HepG2 (cell line): ENCODE results near the gene CMTM8. TPM values are rescaled to one million over a fixed set of nuclear protein-coding genes. Genes with fewer than 3 reads are reported as not detected.
A peak's percentile ranks its signal among the peaks of the same experiment; 100 is the strongest.

Source experiments
- ATAC-seq: fragments of 200-7000 bp; cut with Tn5 transposase; 3 replicates; pipeline ENCODE4 v1.9.1; 2020; ENCODE audit warnings: mild to moderate bottlenecking, moderate library complexity
- BruUV-seq: library from RNA; stranded (reverse); fragments of 400-500 nt; replicated peaks from 2 replicates; lab custom pipeline; 2021; lab: Mats Ljungman, UMichigan
- CTCF ChIA-PET: fragments of 300-600 bp; formaldehyde crosslinking; extraction: SDS; loops from one replicate; lab custom pipeline; 2021; ENCODE audit warnings: low total read pairs, inconsistent platforms, low intra/inter-chr PET ratio; lab: Yijun Ruan, JAX
- POLR2A ChIA-PET: fragments of 350-600 bp; sonication (Branson Sonifier 250); formaldehyde crosslinking; loops from one replicate; lab custom pipeline; 2020; ENCODE audit warnings: antibody characterized with exemption, inconsistent platforms; lab: Yijun Ruan, JAX
- DNase-seq: peaks from one replicate; pipeline ENCODE4 v3.0.0-alpha.2; 2015; ENCODE audit warnings: low spot score
- FAIRE-seq: peaks from 3 replicates; lab custom pipeline; 2011; peaks lifted over from hg19 to GRCh38; lab: Jason Lieb, UNC
- H2AFZ ChIP-seq: one replicate; pipeline ENCODE4 v1.6.1; 2011; ENCODE audit warnings: low read length, inconsistent platforms
- H3K27ac ChIP-seq: fragments of 300-600 bp; 3 replicates; pipeline ENCODE4 v1.8.0; 2011; ENCODE audit warnings: mixed run types, mild to moderate bottlenecking, mixed read lengths, low read length, inconsistent platforms; ENCODE audit not compliant: insufficient read depth; ENCODE audit errors: extremely low read length
- H3K27me3 ChIP-seq, 2 experiments: fragments of 200-600 bp in 1 of 2; 2 replicates in 1 of 2; 3 replicates in 1 of 2; pipeline versions ENCODE4 v1.6.0 to v1.8.0; 2011; ENCODE audit warnings: low read length in 2 of 2, mild to moderate bottlenecking in 2 of 2, moderate library complexity in 2 of 2, inconsistent platforms in 1 of 2; ENCODE audit not compliant: insufficient read depth in 2 of 2, control insufficient read depth in 1 of 2
- H3K36me3 ChIP-seq, 2 experiments: fragments of 200-600 bp in 1 of 2; replicated peaks in 1 of 2; 2 replicates in 1 of 2; 3 replicates in 1 of 2; pipeline versions ENCODE4 v1.5.1 to v1.8.0; 2011; ENCODE audit warnings: low read length in 2 of 2, inconsistent platforms in 1 of 2; ENCODE audit not compliant: insufficient read depth in 2 of 2, control insufficient read depth in 1 of 2
- H3K4me1 ChIP-seq: 2 replicates; pipeline ENCODE4 v1.5.1; 2012; ENCODE audit warnings: low read length, inconsistent platforms; ENCODE audit not compliant: insufficient read depth
- H3K4me2 ChIP-seq: 2 replicates; pipeline ENCODE4 v1.6.0; 2011; ENCODE audit warnings: low read depth, low read length, inconsistent platforms
- H3K4me3 ChIP-seq, 3 experiments: fragments of 200-600 bp in 1 of 3; sonication (generic), shearing (Covaris generic) in 1 of 3; replicated peaks in 1 of 3; 2 replicates each; pipeline ENCODE4 v1.5.1; 2011 to 2016; ENCODE audit warnings: low read length in 3 of 3, inconsistent platforms in 2 of 3, low read depth in 2 of 3, mild to moderate bottlenecking in 2 of 3, control low read depth in 1 of 3, mixed read lengths in 1 of 3; ENCODE audit not compliant: insufficient read depth in 1 of 3
- H3K79me2 ChIP-seq: one replicate; pipeline ENCODE4 v1.6.1; 2011; ENCODE audit warnings: low read length, inconsistent platforms; ENCODE audit not compliant: insufficient read depth
- H3K9ac ChIP-seq: 2 replicates; pipeline ENCODE4 v1.6.0; 2011; ENCODE audit warnings: mild to moderate bottlenecking, low read depth, low read length, inconsistent platforms; ENCODE audit not compliant: insufficient read depth
- H3K9me3 ChIP-seq: 2 replicates; pipeline ENCODE4 v1.5.1; 2012; ENCODE audit warnings: mild to moderate bottlenecking, low read length
- H4K20me1 ChIP-seq: 2 replicates; pipeline ENCODE4 v1.6.0; 2011; ENCODE audit warnings: inconsistent platforms, mild to moderate bottlenecking, low read length, moderate library complexity; ENCODE audit not compliant: insufficient read depth
- BRD4 ChIP-seq: sonication (generic); formaldehyde crosslinking; IDR thresholded peaks from 2 replicates; pipeline ENCODE4 v1.4.0; 2020; ENCODE audit warnings: missing genetic modification reagents
- CEBPG ChIP-seq: IDR thresholded peaks from 2 replicates; pipeline ENCODE4 v1.6.1; 2016
- FOXA3 ChIP-seq: IDR thresholded peaks from 2 replicates; pipeline ENCODE4 v1.6.1; 2016; ENCODE audit warnings: missing genetic modification reagents, missing compliant biosample characterization
- FOXP1 ChIP-seq, 2 experiments: fragments of 450-650 bp in 1 of 2; IDR thresholded peaks; 2 replicates each; pipeline ENCODE4 v1.6.1; 2017 to 2018; ENCODE audit warnings: antibody characterized with exemption in 1 of 2
- IRF2 ChIP-seq: IDR thresholded peaks from 2 replicates; pipeline ENCODE4 v1.6.1; 2018; ENCODE audit warnings: missing genetic modification reagents, missing compliant biosample characterization
- MBD4 ChIP-seq: IDR thresholded peaks from 2 replicates; pipeline ENCODE4 v1.6.1; 2012; ENCODE audit warnings: low read length, inconsistent platforms, borderline replicate concordance
- NAIF1 ChIP-seq: sonication (generic); formaldehyde crosslinking; IDR thresholded peaks from 2 replicates; pipeline ENCODE4 v1.5.0; 2020; ENCODE audit warnings: mild to moderate bottlenecking, missing genetic modification reagents, borderline replicate concordance
- PHF21A ChIP-seq: sonication (generic); formaldehyde crosslinking; IDR thresholded peaks from 2 replicates; pipeline ENCODE4 v1.5.0; 2020; ENCODE audit warnings: mild to moderate bottlenecking, missing genetic modification reagents
- TEAD3 ChIP-seq: optimal IDR thresholded peaks from 2 replicates; pipeline ENCODE3; 2016; ENCODE audit warnings: borderline replicate concordance
- ZFY ChIP-seq: sonication (generic); formaldehyde crosslinking; IDR thresholded peaks from 2 replicates; pipeline ENCODE4 v1.4.0; 2020; ENCODE audit warnings: missing genetic modification reagents
- ZKSCAN5 ChIP-seq: sonication (generic); formaldehyde crosslinking; IDR thresholded peaks from 2 replicates; pipeline ENCODE4 v1.5.1; 2020; ENCODE audit warnings: mild to moderate bottlenecking, missing genetic modification reagents
- ZNF205 ChIP-seq: IDR thresholded peaks from 2 replicates; pipeline ENCODE4 v1.6.1; 2018; ENCODE audit warnings: missing biosample characterization, missing genetic modification reagents
- ZNF713 ChIP-seq: sonication (generic); formaldehyde crosslinking; IDR thresholded peaks from 2 replicates; pipeline ENCODE4 v1.4.0; 2020; ENCODE audit warnings: mild to moderate bottlenecking, missing genetic modification reagents
- WGBS: methylation state at CpG from one replicate; pipeline ENCODE4 v1.1.6; 2017; ENCODE audit warnings: low lambda C conversion rate; 5-methylcytosine and 5-hydroxymethylcytosine counted together
- in situ Hi-C: cut with HindIII; loops from 2 replicates; pipeline ENCODE4 v1.10.0; 2017; ENCODE audit warnings: low pct_unique_long_range_greater_than_20kb; ENCODE audit not compliant: extremely low pct_ligation_motif_present
- intact Hi-C: fragments of 100-400 bp; cut with micrococcal nuclease; formaldehyde crosslinking; loops from one replicate; pipeline ENCODE4 v1.10.0; 2022; ENCODE audit not compliant: unreplicated experiment
- polyA plus RNA-seq, 8 experiments: library from polyadenylated mRNA; depleted of rRNA in 3 of 8; stranded (reverse) in 7 of 8; unstranded in 1 of 8; fragments of >200 nt; fragmentation: Illumina TruSeq in 4 of 8; extraction: Trizol in 4 of 8; gene quantifications; 2 replicates each; pipeline versions ENCODE4 v1.2.1 to v1.2.3, GENCODE V29; 2011 to 2016; ENCODE audit warnings: low read depth in 4 of 8, missing spikeins in 1 of 8, mixed read lengths in 1 of 8; ENCODE audit not compliant: insufficient read depth in 1 of 8
- total RNA-seq, 5 experiments: library from RNA; depleted of rRNA; stranded (reverse); fragments of >200 nt; fragmentation: Illumina TruSeq; extraction: Trizol; gene quantifications; 2 replicates each; pipeline ENCODE4 v1.2.3, GENCODE V29; 2016; ENCODE audit warnings: low read depth in 1 of 5
- TF ChIP-seq, protein P1 (sequence below): sonication (generic); formaldehyde crosslinking; IDR thresholded peaks from 2 replicates; pipeline ENCODE4 v1.4.0; 2020; ENCODE audit warnings: missing genetic modification reagents, mild to moderate bottlenecking, borderline replicate concordance
- TF ChIP-seq, protein P2 (sequence below): sonication (generic); formaldehyde crosslinking; IDR thresholded peaks from 2 replicates; pipeline ENCODE4 v1.4.0; 2020; ENCODE audit warnings: missing genetic modification reagents
- TF ChIP-seq, protein P3 (sequence below): sonication (generic); formaldehyde crosslinking; IDR thresholded peaks from 2 replicates; pipeline ENCODE4 v1.8.1; 2023; ENCODE audit warnings: mild to moderate bottlenecking, missing genetic modification reagents
- TF ChIP-seq, protein P4 (sequence below): sonication (generic); formaldehyde crosslinking; conservative IDR thresholded peaks from 2 replicates; pipeline ENCODE4 v1.4.0; 2020; ENCODE audit warnings: mild to moderate bottlenecking, missing genetic modification reagents, moderate library complexity

CMTM8 gene
- total and polyA plus RNA-seq, 2 of the 13 experiments (the other 11 are each of a cell fraction or from before 2014, with no cell fraction given): 8.9 to 15.8 TPM

DNA sequence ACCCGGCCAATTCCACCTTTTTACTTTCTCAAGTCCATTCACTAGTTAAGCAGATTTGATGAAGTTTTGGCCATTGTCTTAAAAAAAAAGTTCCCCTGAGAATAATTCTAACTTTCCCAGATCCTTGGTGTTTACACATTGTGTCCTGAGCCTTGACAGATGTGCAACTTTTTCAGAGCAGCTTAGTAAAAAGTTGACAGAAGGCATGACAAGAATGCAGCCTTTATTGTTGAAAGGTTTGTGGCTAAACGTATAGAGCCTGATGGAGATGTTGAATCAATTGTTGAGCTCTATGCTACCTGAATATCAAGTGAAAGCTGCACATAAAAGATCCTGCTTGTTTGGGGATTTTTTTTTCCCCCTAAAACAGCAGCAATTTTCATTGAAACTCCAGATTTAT lies 77.8 kb downstream of the CMTM8 start:
- no peak for FAIRE-seq
- TF ChIP-seq, protein P1, sequence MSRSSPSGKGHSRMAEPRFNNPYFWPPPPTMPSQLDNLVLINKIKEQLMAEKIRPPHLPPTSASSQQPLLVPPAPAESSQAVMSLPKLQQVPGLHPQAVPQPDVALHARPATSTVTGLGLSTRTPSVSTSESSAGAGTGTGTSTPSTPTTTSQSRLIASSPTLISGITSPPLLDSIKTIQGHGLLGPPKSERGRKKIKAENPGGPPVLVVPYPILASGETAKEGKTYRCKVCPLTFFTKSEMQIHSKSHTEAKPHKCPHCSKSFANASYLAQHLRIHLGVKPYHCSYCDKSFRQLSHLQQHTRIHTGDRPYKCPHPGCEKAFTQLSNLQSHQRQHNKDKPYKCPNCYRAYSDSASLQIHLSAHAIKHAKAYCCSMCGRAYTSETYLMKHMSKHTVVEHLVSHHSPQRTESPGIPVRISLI (CRISPR knock-in tag): peak; percentile 30; the same call in 1 of the 2 replicates
- TF ChIP-seq PHF21A (CRISPR knock-in tag) (0 out of 2 replicates have a peak, but pooled peaks have one; percentile 16), FOXP1 (IDR thresholded peaks at IDR 0.05) (no peak), FOXP1 (CRISPR knock-in tag; IDR thresholded peaks at IDR 0.05) (peak; percentile 39; the same call in 1 of the 2 replicates), IRF2 (CRISPR knock-in tag) (no peak), ZNF713 (no peak), MBD4 (no peak), ZKSCAN5 (CRISPR knock-in tag) (no peak), FOXA3 (CRISPR knock-in tag) (peak; percentile 30; the same call in 1 of the 2 replicates), CEBPG (CRISPR knock-in tag) (0 out of 2 replicates have a peak, but pooled peaks have one; percentile 17), ZNF205 (no peak), BRD4 (no peak), ZFY (CRISPR knock-in tag) (no peak), TEAD3 (CRISPR knock-in tag) (peak; percentile 93), NAIF1 (no peak)
- TF ChIP-seq, protein P2, sequence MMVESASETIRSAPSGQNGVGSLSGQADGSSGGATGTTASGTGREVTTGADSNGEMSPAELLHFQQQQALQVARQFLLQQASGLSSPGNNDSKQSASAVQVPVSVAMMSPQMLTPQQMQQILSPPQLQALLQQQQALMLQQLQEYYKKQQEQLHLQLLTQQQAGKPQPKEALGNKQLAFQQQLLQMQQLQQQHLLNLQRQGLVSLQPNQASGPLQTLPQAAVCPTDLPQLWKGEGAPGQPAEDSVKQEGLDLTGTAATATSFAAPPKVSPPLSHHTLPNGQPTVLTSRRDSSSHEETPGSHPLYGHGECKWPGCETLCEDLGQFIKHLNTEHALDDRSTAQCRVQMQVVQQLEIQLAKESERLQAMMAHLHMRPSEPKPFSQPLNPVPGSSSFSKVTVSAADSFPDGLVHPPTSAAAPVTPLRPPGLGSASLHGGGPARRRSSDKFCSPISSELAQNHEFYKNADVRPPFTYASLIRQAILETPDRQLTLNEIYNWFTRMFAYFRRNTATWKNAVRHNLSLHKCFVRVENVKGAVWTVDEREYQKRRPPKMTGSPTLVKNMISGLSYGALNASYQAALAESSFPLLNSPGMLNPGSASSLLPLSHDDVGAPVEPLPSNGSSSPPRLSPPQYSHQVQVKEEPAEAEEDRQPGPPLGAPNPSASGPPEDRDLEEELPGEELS (CRISPR knock-in tag): peak; percentile 33; the same call in 1 of the 2 replicates
- TF ChIP-seq, protein P3, sequence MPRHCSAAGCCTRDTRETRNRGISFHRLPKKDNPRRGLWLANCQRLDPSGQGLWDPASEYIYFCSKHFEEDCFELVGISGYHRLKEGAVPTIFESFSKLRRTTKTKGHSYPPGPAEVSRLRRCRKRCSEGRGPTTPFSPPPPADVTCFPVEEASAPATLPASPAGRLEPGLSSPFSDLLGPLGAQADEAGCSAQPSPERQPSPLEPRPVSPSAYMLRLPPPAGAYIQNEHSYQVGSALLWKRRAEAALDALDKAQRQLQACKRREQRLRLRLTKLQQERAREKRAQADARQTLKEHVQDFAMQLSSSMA (CRISPR knock-in tag): no peak
- TF ChIP-seq, protein P4, sequence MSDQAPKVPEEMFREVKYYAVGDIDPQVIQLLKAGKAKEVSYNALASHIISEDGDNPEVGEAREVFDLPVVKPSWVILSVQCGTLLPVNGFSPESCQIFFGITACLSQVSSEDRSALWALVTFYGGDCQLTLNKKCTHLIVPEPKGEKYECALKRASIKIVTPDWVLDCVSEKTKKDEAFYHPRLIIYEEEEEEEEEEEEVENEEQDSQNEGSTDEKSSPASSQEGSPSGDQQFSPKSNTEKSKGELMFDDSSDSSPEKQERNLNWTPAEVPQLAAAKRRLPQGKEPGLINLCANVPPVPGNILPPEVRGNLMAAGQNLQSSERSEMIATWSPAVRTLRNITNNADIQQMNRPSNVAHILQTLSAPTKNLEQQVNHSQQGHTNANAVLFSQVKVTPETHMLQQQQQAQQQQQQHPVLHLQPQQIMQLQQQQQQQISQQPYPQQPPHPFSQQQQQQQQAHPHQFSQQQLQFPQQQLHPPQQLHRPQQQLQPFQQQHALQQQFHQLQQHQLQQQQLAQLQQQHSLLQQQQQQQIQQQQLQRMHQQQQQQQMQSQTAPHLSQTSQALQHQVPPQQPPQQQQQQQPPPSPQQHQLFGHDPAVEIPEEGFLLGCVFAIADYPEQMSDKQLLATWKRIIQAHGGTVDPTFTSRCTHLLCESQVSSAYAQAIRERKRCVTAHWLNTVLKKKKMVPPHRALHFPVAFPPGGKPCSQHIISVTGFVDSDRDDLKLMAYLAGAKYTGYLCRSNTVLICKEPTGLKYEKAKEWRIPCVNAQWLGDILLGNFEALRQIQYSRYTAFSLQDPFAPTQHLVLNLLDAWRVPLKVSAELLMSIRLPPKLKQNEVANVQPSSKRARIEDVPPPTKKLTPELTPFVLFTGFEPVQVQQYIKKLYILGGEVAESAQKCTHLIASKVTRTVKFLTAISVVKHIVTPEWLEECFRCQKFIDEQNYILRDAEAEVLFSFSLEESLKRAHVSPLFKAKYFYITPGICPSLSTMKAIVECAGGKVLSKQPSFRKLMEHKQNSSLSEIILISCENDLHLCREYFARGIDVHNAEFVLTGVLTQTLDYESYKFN (CRISPR knock-in tag): peak; percentile 40; the same call in 1 of the 2 replicates

More for the DNA sequence above, 77.8 kb downstream of the CMTM8 start:
- H3K36me3 ChIP-seq: no peaks in the 10 kb centered on the region
- H3K4me1 ChIP-seq: peaks cover 58% of the 10 kb centered on the region
- no peaks in the 10 kb centered on the region for H3K27me3 ChIP-seq
- 32% methylated on average over 2 of the region's 2 CpGs for WGBS
- intact Hi-C loops (no loop called here), in situ Hi-C loops (no loop called here)
- H4K20me1 ChIP-seq: 0 out of 2 replicates have a peak, but pooled peaks cover 3% of the 10 kb centered on the region
- no peaks in the 10 kb centered on the region for H3K9me3 ChIP-seq
- H3K4me2 ChIP-seq: peak overlapping the region; percentile 42; the same call in 1 of the 2 replicates
- ATAC-seq (peak; percentile 73), DNase-seq (peak; percentile 63)
- H3K27ac ChIP-seq: peak overlapping the region; percentile 35
- no peak overlapping the region for H3K4me3 ChIP-seq
- ChIA-PET POLR2A (interaction anchor here (0.9 kb wide), 1 partner anchor 12 kb away, joined by 3 read pairs; no protein-coding TSS in a partner anchor), CTCF (no interaction called here)
- peaks cover 3% of the 10 kb centered on the region for H3K79me2 ChIP-seq
- no TSS peak for BruUV-seq
- no peak overlapping the region for H3K9ac ChIP-seq
- no peak overlapping the region for H2AFZ ChIP-seq
